GM21786 (cell line): ENCODE results near the gene CHST15.

Source experiments
- ATAC-seq: cut with Tn5 transposase; IDR thresholded peaks from one replicate; pipeline ENCODE4 v1.9.1; 2021; ENCODE audit not compliant: unreplicated experiment

Gene CHST15, protein sequence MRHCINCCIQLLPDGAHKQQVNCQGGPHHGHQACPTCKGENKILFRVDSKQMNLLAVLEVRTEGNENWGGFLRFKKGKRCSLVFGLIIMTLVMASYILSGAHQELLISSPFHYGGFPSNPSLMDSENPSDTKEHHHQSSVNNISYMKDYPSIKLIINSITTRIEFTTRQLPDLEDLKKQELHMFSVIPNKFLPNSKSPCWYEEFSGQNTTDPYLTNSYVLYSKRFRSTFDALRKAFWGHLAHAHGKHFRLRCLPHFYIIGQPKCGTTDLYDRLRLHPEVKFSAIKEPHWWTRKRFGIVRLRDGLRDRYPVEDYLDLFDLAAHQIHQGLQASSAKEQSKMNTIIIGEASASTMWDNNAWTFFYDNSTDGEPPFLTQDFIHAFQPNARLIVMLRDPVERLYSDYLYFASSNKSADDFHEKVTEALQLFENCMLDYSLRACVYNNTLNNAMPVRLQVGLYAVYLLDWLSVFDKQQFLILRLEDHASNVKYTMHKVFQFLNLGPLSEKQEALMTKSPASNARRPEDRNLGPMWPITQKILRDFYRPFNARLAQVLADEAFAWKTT

DNA sequence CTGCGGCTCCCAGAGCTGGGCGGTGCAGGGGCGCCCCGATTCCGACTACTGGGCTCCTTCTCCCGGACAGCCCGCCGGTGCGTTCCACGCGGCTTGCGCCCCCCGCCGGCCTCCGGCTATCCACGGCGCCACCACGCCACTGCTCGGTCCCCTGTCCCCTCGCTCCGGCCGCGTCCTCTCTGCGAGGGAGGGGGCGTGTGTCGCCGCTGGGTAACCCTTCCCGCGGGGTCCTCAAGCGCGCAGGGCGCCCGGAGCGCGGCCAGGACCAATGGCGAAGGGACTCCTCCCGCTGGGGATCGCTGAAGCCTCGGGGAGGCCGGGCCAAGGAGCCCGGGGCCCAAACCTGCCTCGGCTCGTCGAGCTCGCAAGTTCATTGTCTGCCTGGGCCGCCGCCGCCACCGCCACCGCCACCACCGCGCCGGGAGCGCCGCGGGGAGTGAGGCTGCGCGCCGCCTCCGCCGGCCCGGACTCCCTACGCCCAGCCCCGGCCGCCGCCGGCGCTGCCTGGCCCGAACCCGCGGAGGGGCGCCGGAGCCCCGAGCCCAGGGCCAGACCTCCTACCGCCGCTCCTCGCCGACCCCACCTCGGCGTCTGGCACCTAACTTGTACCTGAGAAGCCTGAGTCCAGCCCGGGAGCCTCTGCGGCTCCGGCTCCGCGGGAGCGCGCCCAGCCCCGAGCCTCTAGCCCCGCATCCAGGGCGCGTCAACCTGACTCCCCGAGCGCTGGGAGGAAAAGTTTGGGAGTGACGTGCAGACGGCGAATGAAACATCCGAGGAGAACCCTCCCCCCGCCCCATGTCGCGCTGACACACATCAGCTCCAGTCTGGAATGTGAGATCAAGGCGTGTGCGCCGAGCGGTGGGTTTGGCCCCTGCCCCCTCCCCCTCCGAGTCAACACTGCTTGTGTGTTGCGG lies at the start of gene CHST15:
Gene CHST15 (minus strand): TSS at position 739 of the 914 bp plus-strand sequence. CDS start 47,386 bp downstream, outside the sequence.
- no peak for ATAC-seq

DNA sequence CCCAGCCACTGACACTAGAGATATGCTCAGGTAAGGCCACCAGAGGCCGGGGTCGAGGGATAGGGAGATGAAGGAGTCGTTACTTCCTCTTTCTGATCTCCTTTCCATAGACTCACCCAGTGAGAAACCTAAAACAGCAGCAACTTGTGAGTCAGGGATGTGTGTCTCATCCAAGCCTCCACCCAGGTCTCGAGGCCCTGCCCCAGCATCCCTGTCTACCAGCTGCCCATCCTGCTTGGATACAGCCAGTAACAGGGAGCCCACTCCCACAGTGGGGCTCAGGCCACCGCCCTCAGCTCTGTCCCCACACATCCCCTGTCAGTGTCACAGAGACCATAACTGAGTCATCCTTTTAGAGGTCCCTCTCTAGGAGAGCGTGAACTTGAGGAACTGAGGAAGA lies 49.6 kb upstream of the CHST15 start:
- ATAC-seq: no peak

- ATAC-seq: peak; percentile 50
Measured at GRCh38 chr10:124142006-124142739, 48.8 kb upstream of the CHST15 start.

- no peak for ATAC-seq
Measured at GRCh38 chr10:124138883-124139348, 45.5 kb upstream of the CHST15 start.

DNA sequence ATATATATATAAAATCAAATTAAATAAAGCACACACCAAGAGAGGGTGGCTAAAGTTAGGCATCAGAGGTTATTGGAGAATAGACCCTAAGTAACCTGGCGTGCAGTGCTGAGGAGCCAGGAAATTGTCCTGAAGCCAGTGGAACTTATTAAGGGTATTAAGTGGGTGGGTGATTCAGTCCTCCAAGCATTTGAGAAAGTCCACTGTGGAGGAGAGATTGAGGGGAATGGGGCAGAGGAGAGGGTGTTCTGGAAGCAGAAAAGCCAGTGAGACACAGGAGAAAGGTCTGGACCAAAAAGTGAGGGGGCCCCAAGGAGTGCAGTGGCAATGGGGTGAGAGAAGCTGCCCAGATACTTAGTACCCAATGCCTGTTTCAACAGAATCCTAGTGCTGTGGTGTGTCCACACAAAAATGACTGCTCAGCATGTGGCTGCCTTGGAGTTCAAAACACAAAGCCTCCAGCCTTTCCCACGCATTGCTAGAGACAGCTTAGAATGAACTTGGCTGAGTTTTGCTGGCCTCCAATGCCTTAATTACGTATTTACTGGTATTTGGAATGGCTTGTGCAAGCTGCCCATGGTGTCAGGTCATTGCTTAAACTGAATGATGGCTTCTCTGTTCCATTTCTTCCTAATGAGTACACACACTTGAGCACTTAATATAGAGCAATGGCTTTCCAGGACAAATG lies 44.9 kb upstream of the CHST15 start:
- ATAC-seq: no peak

GRCh38 chr10:124134251-124134893 lies 41.0 kb upstream of the CHST15 start:
- no peak for ATAC-seq

GRCh38 chr10:124132876-124133275 lies 39.5 kb upstream of the CHST15 start:
- no peak for ATAC-seq

- ATAC-seq: no peak
Measured at GRCh38 chr10:124132306-124132705, 38.9 kb upstream of the CHST15 start.

GRCh38 chr10:124131172-124131571 lies 37.8 kb upstream of the CHST15 start:
- ATAC-seq: no peak

DNA sequence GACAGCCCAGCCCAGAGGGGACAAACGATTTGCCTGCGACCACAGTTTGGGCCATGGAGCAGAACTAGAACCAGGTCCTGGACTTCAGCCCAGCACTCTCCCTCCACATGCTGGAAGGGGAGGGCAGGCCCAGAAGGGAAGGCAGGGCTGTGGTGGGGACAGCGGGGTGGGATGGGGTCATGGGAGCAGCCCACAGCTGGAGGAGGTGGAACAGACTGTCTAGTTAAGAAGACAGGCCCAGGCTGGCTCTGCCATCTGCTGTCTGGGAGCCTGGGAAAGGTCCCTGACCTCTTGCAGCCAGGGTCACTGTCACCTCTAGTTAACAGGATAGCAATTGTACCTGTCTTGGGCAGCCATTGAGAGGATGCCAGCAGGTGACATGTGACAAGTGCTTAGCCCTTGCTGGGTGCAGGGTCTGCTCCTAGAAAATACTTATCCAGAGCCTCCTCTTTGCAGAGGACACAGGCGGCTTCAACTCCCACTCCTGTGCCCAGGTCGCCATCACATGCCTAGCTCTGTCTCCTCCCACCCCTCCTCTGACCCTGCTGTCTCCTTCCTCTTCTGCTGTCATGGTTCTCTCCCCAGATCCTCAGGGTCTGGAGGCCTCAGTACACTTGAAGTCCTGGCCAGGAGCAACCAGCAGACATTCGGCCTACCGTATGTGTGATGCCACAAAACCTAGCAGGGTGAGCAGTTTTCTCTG lies 37.0 kb upstream of the CHST15 start:
- no peak for ATAC-seq

DNA sequence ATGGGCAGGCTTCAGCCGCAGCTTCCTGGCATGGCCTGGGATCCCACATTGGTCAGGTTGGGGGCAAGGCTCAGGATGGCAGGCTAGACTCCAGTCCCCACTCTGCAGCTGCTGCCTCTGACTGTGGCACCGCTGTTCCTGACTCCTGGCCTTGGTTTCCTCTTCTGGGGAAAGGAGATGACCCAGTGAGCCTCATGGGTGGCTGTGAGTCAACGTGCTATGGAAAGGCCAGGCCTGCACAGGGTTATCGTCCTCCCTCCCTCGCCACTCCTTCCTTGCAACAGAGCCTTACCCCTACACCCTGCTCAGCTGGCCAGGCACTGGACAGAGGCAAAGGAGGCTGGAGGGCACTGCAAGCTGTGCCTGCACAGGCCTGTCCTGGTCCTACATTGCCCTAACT lies 36.1 kb upstream of the CHST15 start:
- ATAC-seq: no peak

DNA sequence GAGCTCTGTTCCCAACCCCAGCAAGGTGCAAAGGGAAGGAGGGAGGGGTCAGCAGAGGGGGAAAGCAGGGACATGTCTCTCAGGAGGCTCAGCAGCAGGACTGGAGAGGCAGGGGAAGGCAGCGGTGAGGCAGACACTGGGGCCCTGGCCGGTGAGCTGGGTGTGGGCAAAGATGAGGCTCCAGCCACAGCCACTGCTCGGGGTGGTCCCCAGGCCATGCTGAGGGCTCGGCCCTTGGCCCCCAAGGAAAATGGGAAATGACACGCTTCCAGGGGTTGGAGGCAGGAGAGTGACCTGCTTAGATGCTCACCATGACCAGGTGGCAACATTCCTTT lies 35.4 kb upstream of the CHST15 start:
- no peak for ATAC-seq

DNA sequence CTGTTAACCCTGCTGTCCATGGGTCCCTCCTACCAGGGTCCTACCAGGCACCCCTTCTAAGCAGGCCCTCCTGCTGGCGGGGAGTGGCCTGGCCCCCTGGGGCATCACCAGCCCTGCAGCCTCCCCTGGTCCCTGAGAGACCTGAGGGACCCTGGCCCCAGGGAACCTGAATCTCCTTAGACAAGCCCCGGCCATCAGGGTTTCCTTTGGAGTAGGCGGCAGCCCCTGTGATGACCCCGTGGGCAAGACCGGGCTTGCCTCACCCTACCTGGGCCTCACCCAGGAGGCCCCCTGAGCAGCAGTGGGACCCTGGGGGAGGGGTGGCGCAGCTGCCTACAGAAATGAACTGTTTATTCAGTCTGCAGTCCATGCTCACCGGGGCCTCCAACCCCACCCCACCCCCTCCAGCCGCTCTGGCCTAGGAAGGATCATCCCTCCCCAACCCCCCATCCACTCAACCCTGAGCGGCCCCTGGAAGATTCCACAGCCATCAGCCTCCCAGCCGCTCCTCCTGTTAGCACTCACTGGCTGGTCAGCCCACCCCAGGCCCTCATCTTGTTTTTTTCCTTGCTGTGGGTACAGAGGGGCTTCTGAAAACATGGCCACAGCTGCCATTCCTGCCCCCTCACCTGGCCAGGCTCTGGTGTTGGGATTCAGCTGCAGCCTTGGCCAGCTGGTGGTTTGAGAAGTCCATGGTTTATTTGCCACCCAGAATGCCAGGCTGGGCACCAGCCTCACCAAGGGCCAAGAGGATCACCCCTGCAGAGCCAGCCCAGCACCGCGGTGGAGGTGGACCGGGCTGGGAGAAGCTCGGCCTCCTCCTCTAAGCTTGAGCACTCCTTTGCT lies 34.8 kb upstream of the CHST15 start:
- ATAC-seq: no peak

GRCh38 chr10:124127563-124127962 lies 34.2 kb upstream of the CHST15 start:
- ATAC-seq: no peak

GRCh38 chr10:124126983-124127385 lies 33.6 kb upstream of the CHST15 start:
- ATAC-seq: no peak

DNA sequence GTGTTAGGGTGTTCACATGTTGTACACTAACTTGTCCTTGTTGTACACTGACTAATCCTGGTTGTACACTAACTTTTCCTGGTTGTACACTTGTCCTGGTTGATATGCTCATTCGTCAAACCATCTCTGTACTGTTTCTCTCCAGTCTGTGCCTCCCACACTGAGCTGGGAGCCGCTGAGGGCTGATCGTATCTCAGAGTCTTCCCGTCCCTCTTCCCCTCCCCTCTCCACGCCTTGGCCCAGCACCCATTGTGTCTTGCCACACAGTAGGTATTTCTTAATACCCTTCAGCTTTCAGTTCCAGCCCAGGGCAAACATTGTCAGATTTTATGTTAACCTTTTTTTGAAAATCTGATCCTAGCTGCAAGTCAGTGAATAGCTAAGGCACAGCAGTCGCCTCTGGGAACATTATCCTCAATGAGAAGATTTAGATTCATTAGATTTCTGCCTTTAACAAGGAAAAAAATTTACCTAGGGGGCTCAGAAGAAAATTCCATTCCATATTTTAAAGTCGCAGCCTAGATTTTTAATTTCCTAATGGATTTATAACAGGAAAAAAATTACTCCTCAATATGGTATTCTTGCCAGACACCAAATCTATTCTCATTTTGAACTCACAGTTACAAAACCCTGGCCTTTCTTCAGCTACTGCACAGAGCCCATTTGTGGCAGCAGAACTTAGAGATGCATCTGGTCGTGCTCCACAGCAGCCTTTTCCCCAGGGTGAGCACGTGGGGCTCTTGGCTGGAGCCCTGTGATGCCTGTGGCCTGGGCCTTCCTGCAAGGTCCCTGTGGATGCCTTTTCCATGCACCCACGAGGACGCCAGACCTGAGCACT lies 33.0 kb upstream of the CHST15 start:
- no peak for ATAC-seq

DNA sequence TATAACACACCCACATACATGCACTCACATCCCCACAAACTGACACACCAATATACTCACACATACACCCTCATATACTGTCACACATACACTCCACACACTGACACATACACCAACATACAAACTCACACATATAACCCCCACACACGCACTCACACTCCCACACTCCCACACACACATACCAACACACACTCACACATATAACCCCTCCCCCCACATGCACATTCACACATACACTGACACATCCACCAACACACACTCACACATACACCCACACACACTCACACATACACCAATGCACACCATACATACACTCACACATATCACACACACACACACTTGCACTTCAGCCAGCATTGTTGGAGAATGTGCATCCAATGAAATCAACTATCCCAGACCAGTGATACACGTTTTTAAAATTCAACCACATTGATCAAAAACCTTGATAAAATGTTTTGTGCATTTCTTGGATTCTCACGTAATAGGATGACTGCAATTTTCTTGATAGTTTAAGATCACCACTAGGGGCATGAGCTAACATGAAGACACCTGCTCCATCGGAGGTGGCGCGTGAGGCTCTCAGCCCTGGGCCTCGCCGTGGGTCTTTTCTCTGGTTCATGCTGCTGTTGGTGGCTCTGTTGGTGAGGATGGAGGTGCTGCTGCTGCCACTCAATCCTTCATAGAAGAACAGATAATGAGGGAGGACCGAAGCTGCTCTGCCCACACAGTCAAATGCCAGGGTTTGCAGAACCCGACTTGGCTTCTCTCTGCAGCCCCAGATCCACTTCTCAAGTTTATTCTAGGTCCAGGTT lies 32.1 kb upstream of the CHST15 start:
- ATAC-seq: no peak
